ENCODE results near the gene DLX5. TPM values are rescaled to one million over a fixed set of nuclear protein-coding genes. Genes with fewer than 3 reads are reported as not detected.

DLX5 gene
- total RNA-seq, 1 donor from 2014 or later = 1.3 TPM

DNA sequence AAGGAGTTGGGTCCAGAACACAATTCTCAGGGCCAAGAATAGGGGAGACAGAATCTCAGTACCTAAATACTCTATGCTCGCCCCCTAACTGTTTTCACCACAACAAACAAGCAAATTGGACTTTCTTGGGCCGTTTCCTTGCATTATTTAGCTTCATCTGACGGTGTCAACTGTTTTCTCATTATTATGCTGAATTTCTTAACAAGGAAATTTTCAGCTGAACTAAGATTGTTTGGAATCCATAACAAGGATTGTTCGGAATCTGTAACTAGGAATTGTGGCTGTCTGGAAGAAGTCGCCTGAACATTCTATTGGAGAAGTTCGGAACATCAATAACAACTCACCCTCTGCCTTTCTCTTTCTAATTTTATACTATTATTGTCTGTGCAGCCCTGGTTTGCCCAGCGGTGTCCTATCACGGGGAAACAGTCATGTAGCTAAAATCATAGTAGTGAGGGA is 34.7 kb downstream of the DLX5 start:
- Mint-ChIP-seq H3K4me3 (ENCODE audit: unreplicated experiment) (no peak overlapping the region), H3K27me3 (ENCODE audit: low read depth, unreplicated experiment) (peaks cover 88% of the 10 kb centered on the region), H3K9me3 (ENCODE audit: unreplicated experiment) (peaks cover 20% of the 10 kb centered on the region), H3K27ac (ENCODE audit: unreplicated experiment) (no peak overlapping the region), H3K36me3 (ENCODE audit: low read depth, unreplicated experiment) (peaks cover 2% of the 10 kb centered on the region), H3K4me1 (ENCODE audit: low read depth, unreplicated experiment) (no peaks in the 10 kb centered on the region)
- Histone ChIP-seq H3K27ac (ENCODE audit: low read depth, low read length) (no peak overlapping the region), H3K36me3 (ENCODE audit: insufficient read depth, low read length) (no peaks in the 10 kb centered on the region), H3K9me3 (ENCODE audit: insufficient read depth, low read depth, low read length) (no peaks in the 10 kb centered on the region), H4K20me1 (ENCODE audit: insufficient read depth, low read length) (no peaks in the 10 kb centered on the region), H3K27me3 (ENCODE audit: insufficient read depth, low read length) (peaks cover 65% of the 10 kb centered on the region), H3K4me2 (ENCODE audit: low read length) (no peak overlapping the region), H2AFZ (ENCODE audit: low read depth, low read length) (no peak overlapping the region), H3K79me2 (ENCODE audit: insufficient read depth, low read length) (no peaks in the 10 kb centered on the region), H3K9ac (ENCODE audit: low read length) (no peak overlapping the region), H3K4me3 (ENCODE audit: insufficient read depth, low read depth, low read length) (no peak overlapping the region), H3K4me1 (ENCODE audit: insufficient read depth, low read length) (no peaks in the 10 kb centered on the region)
- FAIRE-seq (no peak), DNase-seq (ENCODE audit: low read depth) (no peak)
- no peak for TF ChIP-seq EZH2 (IDR thresholded peaks at IDR 0.05; ENCODE audit: insufficient read depth, low read length)
- TF ChIP-seq, protein P1, sequence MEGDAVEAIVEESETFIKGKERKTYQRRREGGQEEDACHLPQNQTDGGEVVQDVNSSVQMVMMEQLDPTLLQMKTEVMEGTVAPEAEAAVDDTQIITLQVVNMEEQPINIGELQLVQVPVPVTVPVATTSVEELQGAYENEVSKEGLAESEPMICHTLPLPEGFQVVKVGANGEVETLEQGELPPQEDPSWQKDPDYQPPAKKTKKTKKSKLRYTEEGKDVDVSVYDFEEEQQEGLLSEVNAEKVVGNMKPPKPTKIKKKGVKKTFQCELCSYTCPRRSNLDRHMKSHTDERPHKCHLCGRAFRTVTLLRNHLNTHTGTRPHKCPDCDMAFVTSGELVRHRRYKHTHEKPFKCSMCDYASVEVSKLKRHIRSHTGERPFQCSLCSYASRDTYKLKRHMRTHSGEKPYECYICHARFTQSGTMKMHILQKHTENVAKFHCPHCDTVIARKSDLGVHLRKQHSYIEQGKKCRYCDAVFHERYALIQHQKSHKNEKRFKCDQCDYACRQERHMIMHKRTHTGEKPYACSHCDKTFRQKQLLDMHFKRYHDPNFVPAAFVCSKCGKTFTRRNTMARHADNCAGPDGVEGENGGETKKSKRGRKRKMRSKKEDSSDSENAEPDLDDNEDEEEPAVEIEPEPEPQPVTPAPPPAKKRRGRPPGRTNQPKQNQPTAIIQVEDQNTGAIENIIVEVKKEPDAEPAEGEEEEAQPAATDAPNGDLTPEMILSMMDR (IDR thresholded peaks at IDR 0.05; ENCODE audit: insufficient read depth, low read depth, low read length) = no peak

DNA sequence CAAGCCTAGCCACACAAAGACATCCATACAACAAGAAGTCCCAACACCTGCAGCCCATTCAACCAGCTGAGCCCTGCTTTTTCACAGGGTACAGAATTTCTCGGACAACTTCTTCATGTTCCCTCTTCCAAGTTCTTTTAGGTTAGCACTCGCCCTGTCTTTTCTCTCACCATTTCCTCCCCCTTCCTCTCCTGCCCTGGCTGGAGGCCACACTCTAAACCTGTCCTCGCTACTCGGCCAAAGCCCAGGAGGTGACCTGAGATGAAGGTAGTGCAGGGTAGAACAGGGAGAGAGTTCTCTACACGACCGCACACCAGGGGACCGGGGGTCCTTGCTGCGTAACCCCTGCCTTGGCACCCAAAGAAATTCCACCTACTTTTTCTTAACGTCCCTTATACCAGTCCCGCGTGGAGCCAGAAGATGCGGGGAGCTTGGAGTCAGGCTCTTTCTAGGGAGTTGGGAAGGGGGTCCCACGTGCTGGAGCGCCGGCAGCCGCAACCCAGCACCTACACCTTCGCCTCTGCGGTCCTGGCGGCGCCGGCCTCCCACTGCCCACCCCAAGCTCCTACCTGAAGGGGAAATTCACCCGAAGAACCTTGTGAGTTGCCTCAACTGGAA is 35.3 kb downstream of the DLX5 start:
- Histone ChIP-seq H4K20me1 (ENCODE audit: insufficient read depth, low read length) (no peaks in the 10 kb centered on the region), H3K4me1 (ENCODE audit: insufficient read depth, low read length) (no peaks in the 10 kb centered on the region), H3K4me3 (ENCODE audit: insufficient read depth, low read depth, low read length) (no peak overlapping the region), H2AFZ (ENCODE audit: low read depth, low read length) (no peak overlapping the region), H3K4me2 (ENCODE audit: low read length) (no peak overlapping the region), H3K79me2 (ENCODE audit: insufficient read depth, low read length) (no peaks in the 10 kb centered on the region), H3K9ac (ENCODE audit: low read length) (no peak overlapping the region), H3K27ac (ENCODE audit: low read depth, low read length) (no peak overlapping the region), H3K27me3 (ENCODE audit: insufficient read depth, low read length) (peaks cover 60% of the 10 kb centered on the region), H3K9me3 (ENCODE audit: insufficient read depth, low read depth, low read length) (no peaks in the 10 kb centered on the region), H3K36me3 (ENCODE audit: insufficient read depth, low read length) (no peaks in the 10 kb centered on the region)
- TF ChIP-seq, protein P1 (IDR thresholded peaks at IDR 0.05; ENCODE audit: insufficient read depth, low read depth, low read length) = no peak
- no peak for TF ChIP-seq EZH2 (IDR thresholded peaks at IDR 0.05; ENCODE audit: insufficient read depth, low read length)
- Mint-ChIP-seq H3K4me1 (ENCODE audit: low read depth, unreplicated experiment) (no peaks in the 10 kb centered on the region), H3K27me3 (ENCODE audit: low read depth, unreplicated experiment) (peaks cover 85% of the 10 kb centered on the region), H3K9me3 (ENCODE audit: unreplicated experiment) (peaks cover 16% of the 10 kb centered on the region), H3K27ac (ENCODE audit: unreplicated experiment) (no peak overlapping the region), H3K36me3 (ENCODE audit: low read depth, unreplicated experiment) (peaks cover 2% of the 10 kb centered on the region), H3K4me3 (ENCODE audit: unreplicated experiment) (no peak overlapping the region)
- DNase-seq (ENCODE audit: low read depth) = no peak
- FAIRE-seq = no peak

DNA sequence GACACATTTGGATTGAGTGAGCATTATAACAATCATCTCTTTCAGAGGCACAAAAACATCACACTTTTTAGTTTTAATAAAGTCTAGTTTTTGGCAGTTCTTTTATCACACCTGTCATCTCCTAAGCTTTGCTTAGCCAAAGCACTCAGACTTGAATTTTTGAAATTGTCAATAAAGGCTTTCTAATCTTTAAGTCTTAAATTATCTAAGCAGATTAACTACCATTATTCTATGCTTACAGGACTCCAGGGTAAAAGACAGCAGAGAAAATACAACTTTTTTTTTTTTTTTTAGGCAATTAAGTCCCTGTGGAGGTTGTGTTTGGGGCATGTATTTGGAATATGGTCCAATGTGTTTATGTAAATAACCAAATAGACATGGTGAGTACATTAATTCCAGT is 36.9 kb downstream of the DLX5 start:
- Mint-ChIP-seq H3K27me3 (ENCODE audit: low read depth, unreplicated experiment) (peaks cover 76% of the 10 kb centered on the region), H3K27ac (ENCODE audit: unreplicated experiment) (no peak overlapping the region), H3K36me3 (ENCODE audit: low read depth, unreplicated experiment) (no peaks in the 10 kb centered on the region), H3K4me1 (ENCODE audit: low read depth, unreplicated experiment) (no peaks in the 10 kb centered on the region), H3K4me3 (ENCODE audit: unreplicated experiment) (no peak overlapping the region), H3K9me3 (ENCODE audit: unreplicated experiment) (peaks cover 5% of the 10 kb centered on the region)
- Histone ChIP-seq H3K27me3 (ENCODE audit: insufficient read depth, low read length) (peaks cover 44% of the 10 kb centered on the region), H2AFZ (ENCODE audit: low read depth, low read length) (no peak overlapping the region), H3K4me1 (ENCODE audit: insufficient read depth, low read length) (no peaks in the 10 kb centered on the region), H3K9me3 (ENCODE audit: insufficient read depth, low read depth, low read length) (no peaks in the 10 kb centered on the region), H3K36me3 (ENCODE audit: insufficient read depth, low read length) (no peaks in the 10 kb centered on the region), H4K20me1 (ENCODE audit: insufficient read depth, low read length) (no peaks in the 10 kb centered on the region), H3K27ac (ENCODE audit: low read depth, low read length) (no peak overlapping the region), H3K4me3 (ENCODE audit: insufficient read depth, low read depth, low read length) (no peak overlapping the region), H3K79me2 (ENCODE audit: insufficient read depth, low read length) (no peaks in the 10 kb centered on the region), H3K4me2 (ENCODE audit: low read length) (no peak overlapping the region), H3K9ac (ENCODE audit: low read length) (no peak overlapping the region)
- DNase-seq (ENCODE audit: low read depth) = no peak
- TF ChIP-seq, protein P1 (IDR thresholded peaks at IDR 0.05; ENCODE audit: insufficient read depth, low read depth, low read length) = no peak
- no peak for TF ChIP-seq EZH2 (IDR thresholded peaks at IDR 0.05; ENCODE audit: insufficient read depth, low read length)
- no peak for FAIRE-seq

Measured in astrocyte (in vitro differentiated cells and primary cell).